Jurkat, Clone E6-1 (cell line): Measurements from ENCODE around the gene ZNHIT3.
A peak's percentile ranks its signal among the peaks of the same experiment; 100 is the strongest.
"Not testable (repeated sequence)": the region's sequence is repeated elsewhere in the genome, so short reads cannot be mapped to it uniquely, and the experiment has no call there.

Experiments
- DNase-seq: peaks from one replicate; pipeline ENCODE4 v3.0.0-alpha.2; 2011; ENCODE audit warnings: low read depth, low spot score
- H3K4me3 ChIP-seq: 2 replicates; pipeline ENCODE4 v1.5.1; 2011; ENCODE audit warnings: mild to moderate bottlenecking, low read length, control low read depth, moderate library complexity

Gene ZNHIT3

DNA sequence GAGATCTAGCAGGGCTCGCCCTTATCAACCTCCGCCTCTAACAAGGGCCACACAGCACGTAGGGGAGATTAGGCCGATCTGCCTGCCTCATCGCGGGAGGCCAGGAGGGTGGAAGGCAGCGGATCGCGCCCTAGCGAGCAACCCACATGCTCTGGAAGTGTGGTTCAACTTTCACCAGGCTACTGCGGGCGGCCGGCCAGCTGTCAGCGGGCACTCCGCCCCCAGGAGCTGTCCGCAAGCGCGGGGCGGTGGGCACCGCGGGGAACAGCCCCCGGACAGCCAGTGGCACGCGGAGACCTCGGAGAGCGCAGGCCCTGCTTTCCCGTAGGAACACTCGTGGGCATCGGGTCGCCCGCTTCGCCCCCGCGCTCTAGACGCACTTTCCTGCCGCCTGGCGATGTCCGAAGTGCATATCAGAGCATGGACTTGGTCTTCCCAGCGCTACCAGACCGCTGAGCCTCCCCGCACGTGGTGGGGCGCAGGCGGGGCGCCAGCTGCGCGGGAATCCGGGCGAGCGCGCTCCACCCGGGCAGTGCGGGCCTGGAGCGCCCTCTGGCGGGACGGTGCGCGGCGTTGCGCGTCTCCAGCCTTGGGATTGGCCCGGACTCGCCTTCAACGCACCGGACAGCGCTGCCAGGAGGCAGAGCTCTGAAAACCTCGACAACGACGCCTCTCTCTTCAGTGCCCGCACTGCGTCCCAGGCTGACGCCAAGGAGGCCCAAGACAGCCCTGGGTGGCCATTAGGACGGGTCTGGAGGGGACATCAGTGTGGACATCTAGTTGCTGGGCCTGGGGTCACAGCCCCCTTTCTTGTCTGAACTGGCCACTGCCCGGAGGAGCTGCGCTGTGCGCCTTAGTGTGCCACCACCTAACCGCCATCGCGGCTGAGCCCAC is 3.6 kb upstream of the ZNHIT3 start:
- no peak overlapping the region for H3K4me3 ChIP-seq
- peak; percentile 34 for DNase-seq

- not testable (repeated sequence) for H3K4me3 ChIP-seq, DNase-seq
Measured at GRCh38 chr17:36484021-36484420, 2.5 kb upstream of the ZNHIT3 start.

DNA sequence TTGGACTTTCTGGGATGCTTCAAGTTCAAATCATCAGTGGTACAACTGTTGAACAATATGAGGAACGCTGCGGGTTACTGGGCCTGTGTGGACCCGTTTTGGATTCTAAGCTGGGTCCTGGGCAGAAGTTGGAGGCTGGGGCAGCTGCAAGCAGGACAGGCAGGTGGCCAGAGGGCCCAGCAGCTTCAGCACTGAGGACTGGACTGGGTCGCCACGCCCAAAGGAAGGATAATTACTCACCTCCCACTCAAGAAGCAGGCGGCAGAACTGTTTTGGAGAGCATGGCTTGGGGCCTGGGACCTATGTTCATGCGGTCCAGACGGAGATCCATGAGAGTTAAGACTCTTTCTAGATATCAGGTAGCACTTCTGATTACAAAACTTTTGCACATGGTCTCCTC is 1.5 kb upstream of the ZNHIT3 start:
- no peak for DNase-seq
- H3K4me3 ChIP-seq: no peak overlapping the region

GRCh38 chr17:36485805-36486203 is 677 bp upstream of the ZNHIT3 start:
- no peak for DNase-seq
- H3K4me3 ChIP-seq: peak overlapping the region; percentile 95

GRCh38 chr17:36493956-36494355 is 7.5 kb downstream of the ZNHIT3 start:
- no peak for DNase-seq

GRCh38 chr17:36494674-36495073 is 8.2 kb downstream of the ZNHIT3 start:
- no peak overlapping the region for H3K4me3 ChIP-seq
- no peak for DNase-seq

More at GRCh38 chr17:36493956-36494355, 7.5 kb downstream of the ZNHIT3 start:
- H3K4me3 ChIP-seq: no peak overlapping the region

GRCh38 chr17:36495076-36495578 is 8.6 kb downstream of the ZNHIT3 start:
- H3K4me3 ChIP-seq: no peak overlapping the region
- no peak for DNase-seq

GRCh38 chr17:36496018-36496789 is 9.7 kb downstream of the ZNHIT3 start:
- no peak for DNase-seq
- no peak overlapping the region for H3K4me3 ChIP-seq

GRCh38 chr17:36498155-36498554 is 11.7 kb downstream of the ZNHIT3 start:
- no peak overlapping the region for H3K4me3 ChIP-seq
- no peak for DNase-seq

- H3K4me3 ChIP-seq: no peak overlapping the region
- DNase-seq: no peak
Measured at GRCh38 chr17:36498560-36499300, 12.2 kb downstream of the ZNHIT3 start.

DNA sequence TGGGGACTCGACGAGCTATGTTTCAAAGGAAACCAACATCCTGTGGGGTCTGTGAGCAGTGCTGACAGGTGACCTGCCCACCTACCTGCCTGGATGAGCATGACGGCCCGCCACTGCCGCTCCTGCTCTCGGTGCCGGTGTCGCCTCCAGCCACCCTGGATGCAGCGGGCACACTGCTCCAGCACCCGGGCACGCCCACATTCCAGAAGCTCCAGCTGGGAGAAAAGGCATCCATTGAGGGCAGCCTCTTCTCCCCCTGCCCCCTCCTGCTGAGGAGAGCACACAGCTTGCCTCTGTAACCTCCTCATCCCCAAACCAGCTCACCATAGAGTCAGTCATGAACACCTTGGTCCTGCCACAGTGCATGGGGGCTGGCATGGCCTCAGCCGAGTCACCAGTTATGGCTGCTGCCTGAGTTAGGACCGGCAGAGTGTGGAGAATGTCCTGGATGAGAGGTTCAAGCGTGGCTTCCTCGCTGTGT is 14.3 kb downstream of the ZNHIT3 start:
- no peak overlapping the region for H3K4me3 ChIP-seq
- no peak for DNase-seq

GRCh38 chr17:36501351-36501750 is 14.9 kb downstream of the ZNHIT3 start:
- no peak overlapping the region for H3K4me3 ChIP-seq
- no peak for DNase-seq

DNA sequence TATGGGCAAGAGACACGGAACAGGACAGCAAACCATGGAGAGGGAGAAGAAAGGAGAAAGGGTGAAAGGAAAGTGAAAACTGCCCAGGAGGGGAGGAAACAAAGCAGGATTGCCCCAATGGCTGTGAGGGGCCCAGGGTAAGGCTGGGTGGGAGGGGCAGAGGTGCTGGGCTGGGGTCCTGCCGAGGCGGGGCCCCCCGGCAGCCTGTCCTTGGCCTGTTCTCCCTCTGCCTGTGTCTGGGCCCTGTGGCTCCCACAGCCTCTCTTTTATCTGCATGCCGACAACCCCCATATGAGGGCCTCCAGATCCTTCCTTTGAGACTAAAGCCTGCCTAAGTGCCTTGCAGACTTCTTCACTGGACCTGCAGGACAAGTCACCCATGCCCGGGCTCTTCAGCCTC is 15.5 kb downstream of the ZNHIT3 start:
- no peak for DNase-seq

GRCh38 chr17:36503456-36504155 is 17.1 kb downstream of the ZNHIT3 start:
- H3K4me3 ChIP-seq: no peak overlapping the region
- no peak for DNase-seq

More for the DNA sequence above, 15.5 kb downstream of the ZNHIT3 start:
- H3K4me3 ChIP-seq: no peak overlapping the region

DNA sequence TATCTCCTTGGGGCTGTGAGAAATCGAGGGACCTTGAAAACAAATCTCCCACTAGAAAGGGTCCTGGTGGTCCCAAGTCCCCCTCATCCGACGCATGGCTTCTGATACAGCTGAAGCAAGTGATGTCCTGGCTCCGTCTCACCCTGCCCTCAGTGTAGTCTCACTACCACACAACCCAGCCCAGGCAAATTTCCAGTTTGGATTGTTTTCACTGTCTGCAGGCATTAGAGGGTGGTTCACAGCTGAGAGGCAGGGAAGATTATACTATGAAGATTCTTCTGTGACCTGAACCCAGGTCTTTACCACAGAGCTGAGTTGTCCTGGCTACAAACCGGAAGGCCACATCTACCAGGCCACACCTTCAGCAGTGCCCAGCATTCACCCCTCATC is 17.7 kb downstream of the ZNHIT3 start:
- DNase-seq: no peak
- no peak overlapping the region for H3K4me3 ChIP-seq

GRCh38 chr17:36505171-36505570 is 18.7 kb downstream of the ZNHIT3 start:
- no peak overlapping the region for H3K4me3 ChIP-seq
- DNase-seq: no peak

DNA sequence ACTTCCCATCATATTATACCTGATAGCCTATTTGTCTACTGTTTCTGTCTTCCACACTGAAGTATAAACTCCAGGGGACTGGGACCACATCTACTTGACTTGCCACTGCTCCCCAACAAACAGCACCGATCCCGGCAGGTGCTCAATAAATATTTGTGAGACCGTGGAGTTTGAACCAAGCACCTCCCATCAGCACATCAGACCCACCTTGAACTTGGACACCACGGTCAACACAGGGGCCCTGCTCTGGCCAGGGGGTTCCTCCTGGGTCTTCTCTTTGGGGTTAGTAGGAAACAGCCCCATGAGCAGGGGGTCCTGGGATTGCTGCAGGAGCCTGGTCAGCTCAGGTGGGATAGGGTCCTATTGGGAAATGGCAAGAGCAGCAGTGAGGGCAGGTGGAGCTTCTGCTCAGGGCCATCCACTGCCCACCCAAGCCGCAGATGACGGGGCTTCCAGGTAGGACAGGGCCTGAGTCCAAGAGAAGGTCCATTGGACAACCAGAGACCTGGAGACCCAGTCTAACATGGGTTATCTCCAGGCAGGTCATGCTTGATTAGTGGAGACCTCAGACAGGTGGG is 19.9 kb downstream of the ZNHIT3 start:
- no peak overlapping the region for H3K4me3 ChIP-seq
- DNase-seq: no peak

DNA sequence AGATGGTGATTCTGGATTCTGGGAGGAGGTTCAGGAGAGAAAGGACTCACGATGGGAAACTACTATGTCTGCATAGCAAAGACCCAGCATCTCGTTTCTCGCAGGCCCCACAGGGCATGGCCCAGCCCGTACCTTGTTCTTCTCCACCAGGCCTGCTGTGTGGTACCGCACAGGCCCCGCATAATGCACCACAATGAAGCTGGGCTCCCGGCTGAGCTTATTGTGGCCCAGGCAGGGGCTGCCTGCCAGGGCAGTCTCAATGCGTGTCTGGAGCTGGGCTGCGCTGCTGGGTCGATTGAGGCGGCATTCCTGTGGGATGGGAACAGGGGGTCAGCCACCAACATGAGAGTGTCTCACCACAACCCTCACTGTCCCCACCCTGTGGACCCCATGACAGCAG is 20.4 kb downstream of the ZNHIT3 start:
- DNase-seq: no peak
- no peak overlapping the region for H3K4me3 ChIP-seq
